GM18505 (cell line): ENCODE results near the gene CEP170B.

Experiments used
- ATAC-seq: cut with Tn5 transposase; IDR thresholded peaks from one replicate; pipeline ENCODE4 v1.9.1; 2021; ENCODE audit not compliant: unreplicated experiment
- POLR2A ChIP-seq: IDR thresholded peaks from 4 replicates; pipeline ENCODE4 v1.6.1; 2011; ENCODE audit warnings: borderline replicate concordance; ENCODE audit not compliant: insufficient read depth, insufficient read length; ENCODE audit errors: extremely low read depth

The CEP170B gene

GRCh38 chr14:104874571-104875411 lies 9.7 kb downstream of the CEP170B start:
- no peak for TF ChIP-seq POLR2A
- no peak for ATAC-seq

GRCh38 chr14:104875412-104875751 lies 10.3 kb downstream of the CEP170B start:
- no peak for TF ChIP-seq POLR2A
- ATAC-seq, result no peak

GRCh38 chr14:104875811-104876210 lies 10.7 kb downstream of the CEP170B start:
- ATAC-seq, result no peak
- TF ChIP-seq POLR2A, result no peak

- no peak for TF ChIP-seq POLR2A
- no peak for ATAC-seq
Measured at GRCh38 chr14:104876251-104876699, 11.2 kb downstream of the CEP170B start.

- TF ChIP-seq POLR2A, result no peak
- no peak for ATAC-seq
Measured at GRCh38 chr14:104877066-104877805, 12.2 kb downstream of the CEP170B start.

- no peak for ATAC-seq
- TF ChIP-seq POLR2A, result no peak
Measured at GRCh38 chr14:104877806-104878550, 12.9 kb downstream of the CEP170B start.

- no peak for ATAC-seq
- no peak for TF ChIP-seq POLR2A
Measured at GRCh38 chr14:104878582-104878981, 13.5 kb downstream of the CEP170B start.

- ATAC-seq, result no peak
- TF ChIP-seq POLR2A, result no peak
Measured at GRCh38 chr14:104879201-104879982, 14.3 kb downstream of the CEP170B start.

GRCh38 chr14:104879983-104880565 lies 15.0 kb downstream of the CEP170B start:
- ATAC-seq, result no peak
- no peak for TF ChIP-seq POLR2A

- TF ChIP-seq POLR2A, result no peak
- no peak for ATAC-seq
Measured at GRCh38 chr14:104880584-104881210, 15.6 kb downstream of the CEP170B start.

GRCh38 chr14:104881369-104881979 lies 16.4 kb downstream of the CEP170B start:
- ATAC-seq, result no peak
- TF ChIP-seq POLR2A, result no peak
